Neural progenitor cell (in vitro differentiated cells): ENCODE data around the gene PROSER2. TPM values are rescaled to one million over a fixed set of nuclear protein-coding genes. Genes with fewer than 3 reads are reported as not detected.

Experiments used
- DNase-seq: peaks from one replicate; pipeline ENCODE4 v3.0.0-alpha.2; 2016; ENCODE audit warnings: low spot score
- H2AFZ ChIP-seq: fragments of 200-600 bp; sonication (generic); replicated peaks from 2 replicates; pipeline ENCODE4 v1.6.1; 2016; ENCODE audit warnings: antibody characterized with exemption
- H3F3A ChIP-seq: fragments of 200-600 bp; sonication (generic); 2 replicates; pipeline ENCODE4 v1.6.1; 2016; ENCODE audit warnings: antibody characterized with exemption, low read depth
- H3K27ac ChIP-seq: fragments of 200-600 bp; sonication (generic); 2 replicates; pipeline ENCODE4 v1.5.1; 2016; ENCODE audit warnings: mild to moderate bottlenecking
- H3K27me3 ChIP-seq: fragments of 200-600 bp; sonication (generic); 2 replicates; pipeline ENCODE4 v1.6.1; 2016; ENCODE audit warnings: mild to moderate bottlenecking, moderate library complexity
- H3K36me3 ChIP-seq: fragments of 200-600 bp; sonication (generic); 2 replicates; pipeline ENCODE4 v1.5.1; 2016
- H3K4me1 ChIP-seq: fragments of 200-600 bp; sonication (generic); 2 replicates; pipeline ENCODE4 v1.6.1; 2016; ENCODE audit warnings: mixed run types
- H3K4me2 ChIP-seq: fragments of 200-600 bp; sonication (generic); 2 replicates; pipeline ENCODE4 v1.6.1; 2016
- H3K4me3 ChIP-seq: fragments of 200-600 bp; sonication (generic); 2 replicates; pipeline ENCODE4 v1.5.1; 2016
- H3K79me2 ChIP-seq: fragments of 200-600 bp; sonication (generic); 2 replicates; pipeline ENCODE4 v1.6.1; 2016; ENCODE audit warnings: low read depth
- H3K9ac ChIP-seq: fragments of 200-600 bp; sonication (generic); 2 replicates; pipeline ENCODE4 v1.6.1; 2016
- H3K9me3 ChIP-seq: fragments of 200-600 bp; sonication (generic); 2 replicates; pipeline ENCODE4 v1.5.1; 2016; ENCODE audit warnings: low read depth
- H4K20me1 ChIP-seq: fragments of 200-600 bp; sonication (generic); 2 replicates; pipeline ENCODE4 v1.6.1; 2016; ENCODE audit warnings: low read depth
- H3K27ac Mint-ChIP-seq: 3 replicates; pipeline ENCODE4 v1.8.0; 2021; ENCODE audit warnings: mixed read lengths
- H3K27me3 Mint-ChIP-seq: 2 replicates; pipeline ENCODE4 v1.8.0; 2022; ENCODE audit warnings: low read depth, mild to moderate bottlenecking, inconsistent platforms, moderate library complexity, mixed read lengths; ENCODE audit not compliant: insufficient read depth
- H3K36me3 Mint-ChIP-seq: 3 replicates; pipeline ENCODE4 v1.8.0; 2021; ENCODE audit warnings: mixed read lengths
- H3K4me1 Mint-ChIP-seq: 3 replicates; pipeline ENCODE4 v1.8.0; 2021; ENCODE audit warnings: mixed read lengths
- H3K4me3 Mint-ChIP-seq: 3 replicates; pipeline ENCODE4 v1.8.0; 2021; ENCODE audit warnings: mild to moderate bottlenecking, moderate library complexity, mixed read lengths
- H3K9me3 Mint-ChIP-seq: 3 replicates; pipeline ENCODE4 v1.8.0; 2020; ENCODE audit warnings: mixed read lengths
- CTCF ChIP-seq: fragments of 200-600 bp; sonication (generic); IDR thresholded peaks from 2 replicates; pipeline ENCODE4 v1.5.1; 2017; ENCODE audit warnings: antibody characterized with exemption, mild to moderate bottlenecking
- EZH2 ChIP-seq: fragments of 200-600 bp; sonication (generic); IDR thresholded peaks from 2 replicates; pipeline ENCODE4 v1.6.1; 2017; ENCODE audit warnings: antibody characterized with exemption, mild to moderate bottlenecking, moderate library complexity
- EZH2phosphoT487 ChIP-seq: fragments of 200-600 bp; sonication (generic); IDR thresholded peaks from 2 replicates; pipeline ENCODE4 v1.6.1; 2017; ENCODE audit warnings: antibody characterized with exemption
- total RNA-seq: library from RNA; depleted of rRNA; stranded (reverse); fragments of >200 nt; gene quantifications from 2 replicates; pipeline ENCODE4 v1.2.3, GENCODE V29; 2015; ENCODE audit warnings: low replicate concordance

The PROSER2 gene
- total RNA-seq, 1 donor from 2014 or later = 2.3 TPM

GRCh38 chr10:11919271-11919670 is 96.1 kb downstream of the PROSER2 start:
- Histone ChIP-seq H3K4me1 (peaks cover 6% of the 10 kb centered on the region), H3K36me3 (peaks cover 9% of the 10 kb centered on the region), H3K4me3 (no peak overlapping the region), H3K27ac (no peak overlapping the region), H3K4me2 (no peak overlapping the region), H3K9me3 (no peaks in the 10 kb centered on the region), H3K27me3 (no peaks in the 10 kb centered on the region), H3K9ac (no peak overlapping the region), H3K79me2 (no peaks in the 10 kb centered on the region), H4K20me1 (no peaks in the 10 kb centered on the region), H2AFZ (no peak overlapping the region), H3F3A (peaks cover 4% of the 10 kb centered on the region)
- H3K4me1 Mint-ChIP-seq = no peaks in the 10 kb centered on the region
- no peak overlapping the region for H3K27ac Mint-ChIP-seq
- TF ChIP-seq EZH2phosphoT487 = no peak
- TF ChIP-seq EZH2 = no peak
- no peak for TF ChIP-seq CTCF
- DNase-seq = no peak
- H3K27me3 Mint-ChIP-seq = peaks cover 6% of the 10 kb centered on the region
- H3K9me3 Mint-ChIP-seq = no peaks in the 10 kb centered on the region
- H3K4me3 Mint-ChIP-seq = no peak overlapping the region
- peaks cover 27% of the 10 kb centered on the region for H3K36me3 Mint-ChIP-seq

Other genes with a start within 250 kb of the PROSER2 start
- 34.0 and 39.9 TPM in 2 replicates for gene USP6NL, start 211.7 kb upstream of the PROSER2 start, total RNA-seq
- gene ECHDC3, start 81.0 kb upstream of the PROSER2 start, total RNA-seq = 2.1 and 10.1 TPM in 2 replicates
- 19.6 and 33.2 TPM in 2 replicates for gene UPF2, start 219.5 kb downstream of the PROSER2 start, total RNA-seq
- gene DHTKD1, start 245.6 kb downstream of the PROSER2 start, total RNA-seq = 53.9 and 62.0 TPM in 2 replicates